ENCODE measurements around the gene C2CD4C.
"Not testable (repeated sequence)": the region's sequence is repeated elsewhere in the genome, so short reads cannot be mapped to it uniquely, and the experiment has no call there.

C2CD4C gene

DNA sequence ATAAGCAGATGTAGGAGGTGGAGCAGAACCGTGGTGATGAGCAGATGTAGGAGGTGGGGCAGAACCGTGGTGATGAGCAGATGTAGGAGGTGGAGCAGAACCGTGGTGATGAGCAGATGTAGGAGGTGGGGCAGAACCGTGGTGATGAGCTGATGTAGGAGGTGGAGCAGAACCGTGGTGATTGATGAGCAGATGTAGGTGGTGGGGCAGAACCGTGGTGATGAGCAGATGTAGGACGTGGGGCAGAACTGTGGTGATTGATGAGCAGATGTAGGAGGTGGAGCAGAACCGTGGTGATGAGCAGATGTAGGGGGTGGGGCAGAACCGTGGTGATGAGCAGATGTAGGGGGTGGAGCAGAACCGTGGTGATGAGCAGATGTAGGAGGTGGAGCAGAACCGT lies 27.0 kb downstream of the C2CD4C start:
- DNase-seq (ENCODE audit: low spot score), result not testable (repeated sequence)

DNA sequence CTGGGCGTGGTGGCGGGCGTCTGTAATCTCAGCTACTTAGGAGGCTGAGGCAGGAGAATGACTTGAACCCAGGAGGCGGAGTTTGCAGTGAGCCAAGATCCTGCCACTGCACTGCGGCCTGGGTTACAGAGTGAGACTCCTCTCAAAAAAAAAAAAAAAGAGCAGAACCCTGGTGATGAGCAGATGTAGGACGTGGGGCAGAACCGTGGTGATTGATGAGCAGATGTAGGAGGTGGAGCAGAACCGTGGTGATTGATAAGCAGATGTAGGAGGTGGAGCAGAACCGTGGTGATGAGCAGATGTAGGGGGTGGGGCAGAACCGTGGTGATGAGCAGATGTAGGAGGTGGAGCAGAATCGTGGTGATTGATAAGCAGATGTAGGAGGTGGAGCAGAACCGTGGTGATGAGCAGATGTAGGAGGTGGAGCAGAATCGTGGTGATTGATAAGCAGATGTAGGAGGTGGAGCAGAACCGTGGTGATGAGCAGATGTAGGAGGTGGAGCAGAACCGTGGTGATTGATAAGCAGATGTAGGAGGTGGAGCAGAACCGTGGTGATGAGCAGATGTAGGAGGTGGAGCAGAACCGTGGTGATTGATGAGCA lies 28.2 kb downstream of the C2CD4C start:
- not testable (repeated sequence) for DNase-seq (ENCODE audit: low spot score)

DNA sequence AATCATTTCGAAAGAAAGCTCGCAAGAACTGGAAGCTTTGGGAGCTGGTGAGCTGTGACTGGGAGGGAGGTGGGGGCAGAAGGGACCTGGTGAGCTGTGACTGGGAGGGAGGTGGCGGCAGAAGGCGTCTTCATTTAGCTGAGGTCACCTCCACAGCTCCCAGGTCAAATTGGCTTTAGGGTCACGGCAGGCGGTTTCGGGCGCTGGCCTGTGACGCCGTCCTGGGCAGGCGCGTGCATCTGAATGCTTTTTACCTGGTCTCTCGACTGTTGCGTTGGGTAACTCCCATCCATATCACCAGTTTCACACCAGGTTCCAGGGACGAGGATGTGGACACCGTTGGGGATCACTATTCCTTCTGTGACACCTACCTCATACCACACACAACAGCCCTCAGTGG lies 29.2 kb downstream of the C2CD4C start:
- DNase-seq (ENCODE audit: low spot score), result no peak

DNA sequence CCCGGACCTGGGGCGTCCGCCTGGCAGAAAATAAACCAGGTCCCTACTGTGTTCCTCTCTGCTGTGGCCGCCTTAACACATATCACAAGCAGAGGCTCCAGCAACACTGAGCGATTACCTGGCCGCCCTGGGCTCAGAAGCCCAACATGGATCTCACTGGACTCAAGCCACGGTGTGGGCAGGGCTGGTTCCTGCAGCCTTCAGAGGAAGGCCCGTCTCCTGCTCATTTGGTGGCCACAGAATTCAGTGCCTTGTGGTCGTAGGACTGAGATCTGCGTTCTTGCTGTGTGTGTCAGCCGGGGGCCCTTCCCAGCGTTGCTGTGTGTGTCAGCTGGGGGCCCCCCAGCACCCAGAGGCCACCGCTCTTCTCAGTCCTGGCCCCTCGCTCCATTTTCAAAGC lies 30.2 kb downstream of the C2CD4C start:
- DNase-seq (ENCODE audit: low spot score), result no peak

DNA sequence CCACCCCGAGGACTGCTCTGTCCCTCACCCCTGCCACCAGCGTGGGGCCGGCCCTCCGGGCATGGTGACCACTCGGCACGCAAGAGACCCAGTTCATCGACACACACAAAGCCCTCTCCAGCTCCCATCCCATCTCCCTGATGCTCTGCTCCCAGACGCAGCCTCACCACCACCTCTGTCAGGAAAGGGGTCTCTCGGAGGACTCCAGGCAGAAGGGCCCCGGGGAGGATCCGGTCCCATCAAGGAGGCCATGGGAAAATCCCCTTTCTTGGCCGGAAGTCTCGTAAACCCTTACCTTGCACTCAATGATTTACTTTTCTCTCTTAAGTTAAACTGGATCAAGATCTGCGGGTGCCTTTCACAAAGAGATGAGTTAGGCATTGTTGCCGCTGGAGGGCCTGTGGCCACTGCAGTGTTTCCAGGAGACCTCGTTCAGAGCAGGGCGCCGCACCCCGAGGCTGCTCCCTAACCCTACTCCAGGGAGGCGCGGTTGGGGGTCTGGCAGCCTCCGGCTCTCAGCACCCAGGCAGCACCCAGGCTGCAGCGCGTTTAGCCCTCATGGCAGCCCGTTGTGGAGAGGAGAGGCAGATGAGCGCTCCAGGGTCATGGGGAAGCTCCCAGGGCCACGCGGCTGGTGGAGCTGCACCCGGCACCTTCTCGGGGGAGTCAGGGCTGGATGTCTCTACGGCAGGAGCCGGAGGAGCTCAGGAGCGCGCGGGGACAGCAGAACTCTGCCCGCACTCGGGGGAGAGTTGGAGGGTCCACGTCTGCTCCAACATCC lies 31.0 kb downstream of the C2CD4C start:
- no peak for DNase-seq (ENCODE audit: low spot score)

DNA sequence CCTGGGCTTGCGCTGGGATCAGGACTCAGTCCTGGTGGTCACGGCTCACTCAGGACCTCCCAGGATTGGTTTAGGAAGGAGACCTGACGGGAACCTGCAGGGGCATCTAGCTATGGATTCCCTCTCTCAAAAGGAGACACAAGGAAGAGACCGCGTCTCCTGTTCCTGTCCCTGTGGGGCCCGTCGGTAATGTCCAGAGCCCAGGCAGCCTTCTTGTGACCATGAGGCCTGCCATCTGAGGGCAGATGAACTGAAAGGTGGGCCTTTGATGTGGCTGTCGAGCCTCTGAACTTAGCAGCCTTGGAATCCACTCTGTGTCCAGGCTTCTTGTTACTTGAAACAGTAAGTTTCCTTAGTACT lies 32.9 kb downstream of the C2CD4C start:
- no peak for DNase-seq (ENCODE audit: low spot score)

DNA sequence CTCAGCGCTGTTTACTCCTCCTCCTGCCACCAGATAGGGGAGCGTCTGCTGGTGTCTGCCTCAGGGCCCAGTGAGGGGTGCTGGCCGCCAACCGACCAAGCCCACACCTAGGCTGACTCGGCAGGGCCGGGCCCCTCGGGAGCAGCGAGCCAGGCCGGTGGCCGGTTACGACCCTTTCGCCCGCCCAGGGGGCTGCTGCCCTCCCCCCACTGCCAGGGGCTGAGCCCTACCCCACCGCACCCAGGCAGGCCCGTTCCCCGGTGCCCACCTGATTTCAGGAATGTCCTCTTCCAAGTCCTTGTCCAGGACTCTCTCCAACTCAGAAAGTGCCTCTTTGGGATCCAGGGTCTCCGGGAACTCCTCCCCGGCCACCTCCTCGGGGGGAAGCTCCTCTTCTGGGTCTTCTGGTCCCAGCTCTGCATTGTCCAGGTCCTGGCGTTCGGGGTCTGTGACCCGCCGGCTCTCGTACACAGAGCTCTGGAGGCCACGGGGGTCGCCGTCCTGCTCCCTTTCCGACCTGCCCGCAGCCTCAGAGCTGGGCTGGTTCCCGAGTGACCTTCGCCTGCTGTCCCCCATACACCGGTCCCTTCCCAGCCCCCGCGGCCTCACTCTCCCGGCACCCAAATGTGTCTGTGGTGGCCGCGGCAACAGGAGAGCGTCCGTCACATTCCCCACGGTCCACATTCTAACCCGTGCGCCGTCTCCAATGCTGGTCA lies 33.4 kb downstream of the C2CD4C start:
- DNase-seq (ENCODE audit: low spot score), result no peak

DNA sequence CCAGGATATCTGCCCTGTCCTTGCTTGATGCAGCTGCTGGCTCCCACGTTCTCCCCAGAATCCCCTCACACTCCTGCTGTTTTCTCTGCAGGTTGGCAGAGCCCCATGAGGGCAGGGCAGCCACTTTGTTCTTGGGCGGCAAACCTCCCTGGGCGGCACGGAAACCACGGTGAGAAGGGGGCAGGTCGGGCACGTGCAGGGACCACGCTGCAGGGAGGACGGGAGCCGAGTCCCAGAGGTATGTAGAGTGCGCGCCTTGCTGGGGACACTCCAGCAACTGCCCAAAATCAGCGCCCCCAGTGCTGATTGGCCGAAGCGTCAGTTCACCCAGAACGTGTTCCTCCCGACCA lies 34.1 kb downstream of the C2CD4C start:
- DNase-seq (ENCODE audit: low spot score), result no peak

DNA sequence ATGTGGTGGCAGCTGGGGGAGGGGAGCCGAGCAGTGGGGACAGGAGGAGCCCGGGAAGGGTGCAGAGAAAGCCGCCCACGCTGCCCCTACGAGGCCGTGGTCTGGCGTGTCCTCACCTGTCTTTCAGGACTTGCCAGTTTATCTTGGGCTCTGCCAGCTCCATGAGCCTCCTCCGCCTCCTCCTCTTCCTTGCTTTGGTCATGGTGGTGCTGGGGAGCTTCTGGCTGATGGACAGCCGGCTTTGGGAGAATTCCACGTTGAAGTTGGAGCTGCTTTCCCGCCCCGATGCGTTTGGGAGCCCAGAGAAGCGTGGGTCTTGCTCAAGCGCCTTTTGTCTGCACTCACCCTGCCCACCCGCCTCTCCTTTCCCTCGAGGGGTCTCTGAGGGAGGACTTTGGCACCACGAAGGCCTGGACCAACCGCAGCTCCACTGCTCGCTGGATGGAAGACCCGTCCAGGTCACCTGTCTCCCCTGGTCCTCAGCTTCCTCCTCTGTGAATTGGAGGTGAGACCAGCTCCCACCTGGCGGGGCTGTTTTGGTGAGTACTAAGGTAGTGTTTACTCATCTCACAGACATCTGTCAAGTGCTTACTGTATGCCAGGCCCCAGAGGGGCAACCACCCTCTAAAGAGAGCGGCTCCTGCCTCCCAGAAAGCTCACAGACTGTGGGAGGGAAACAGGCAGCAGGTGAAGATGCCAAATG lies 34.6 kb downstream of the C2CD4C start:
- no peak for DNase-seq (ENCODE audit: low spot score)

DNA sequence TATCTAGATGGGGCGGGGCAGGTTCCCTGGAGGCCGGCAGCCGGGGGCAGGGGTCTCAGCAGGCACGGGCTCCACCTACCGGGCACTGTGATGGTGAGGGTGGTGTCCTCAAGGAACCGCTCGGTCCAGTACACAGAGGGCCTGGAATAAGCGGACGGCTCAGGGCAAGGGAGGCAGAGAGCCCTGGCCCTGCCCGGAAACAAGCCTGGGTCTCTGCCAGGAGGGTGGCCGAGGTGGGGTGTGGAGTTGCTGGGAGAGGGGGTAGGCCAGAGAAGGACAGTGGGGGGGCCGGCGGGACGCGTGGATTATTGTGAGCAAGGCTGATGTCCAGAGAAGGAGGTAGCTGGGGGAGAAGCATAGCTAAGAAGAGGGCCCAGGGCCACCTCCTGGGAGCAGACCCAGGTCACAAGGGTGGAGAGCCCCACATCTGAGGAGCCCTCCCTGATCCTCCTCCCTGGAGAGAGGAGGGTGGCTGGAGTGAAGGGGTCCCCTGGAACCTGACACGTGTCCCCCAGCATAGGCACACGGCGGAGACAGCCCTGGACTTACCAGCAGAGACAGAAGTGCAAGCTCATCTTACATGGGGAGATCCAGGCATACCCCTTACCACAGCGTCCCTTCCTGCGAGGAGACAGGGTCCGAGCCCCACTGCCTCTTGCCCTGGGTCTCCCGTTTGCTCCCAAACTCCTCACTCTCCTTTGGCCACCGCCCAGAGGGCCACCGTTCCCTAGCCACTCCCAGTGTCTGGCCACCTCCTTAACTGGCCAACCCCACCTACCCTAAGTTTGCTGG lies 35.4 kb downstream of the C2CD4C start:
- DNase-seq (ENCODE audit: low spot score), result no peak

DNA sequence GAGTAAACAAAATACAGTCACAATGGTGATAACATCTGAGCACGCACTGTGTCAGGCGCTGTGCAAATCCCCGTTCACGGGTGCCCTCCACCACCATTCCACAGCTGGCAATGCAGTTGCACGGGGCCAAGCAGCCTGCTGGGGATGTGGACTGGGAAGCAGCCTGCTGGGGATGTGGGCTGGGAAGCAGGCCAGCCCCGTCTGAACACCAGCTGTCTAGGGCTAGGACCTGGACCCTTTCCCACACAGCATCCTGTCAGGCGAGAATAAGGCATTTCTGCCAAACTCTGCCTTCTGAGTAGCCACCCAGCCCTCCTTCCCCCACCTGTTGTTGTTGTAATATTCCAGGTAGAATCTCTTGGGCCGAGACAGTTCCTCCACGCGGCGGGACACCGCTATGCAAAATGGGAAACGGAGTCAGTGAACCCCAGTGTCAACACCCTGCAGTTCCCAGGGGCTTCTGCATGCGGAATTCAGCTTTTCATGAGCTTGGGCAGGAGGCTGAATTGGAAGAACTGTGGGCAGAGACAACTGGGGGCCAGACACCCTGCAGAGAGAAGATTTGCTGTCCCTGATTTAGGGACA lies 36.5 kb downstream of the C2CD4C start:
- no peak for DNase-seq (ENCODE audit: low spot score)

DNA sequence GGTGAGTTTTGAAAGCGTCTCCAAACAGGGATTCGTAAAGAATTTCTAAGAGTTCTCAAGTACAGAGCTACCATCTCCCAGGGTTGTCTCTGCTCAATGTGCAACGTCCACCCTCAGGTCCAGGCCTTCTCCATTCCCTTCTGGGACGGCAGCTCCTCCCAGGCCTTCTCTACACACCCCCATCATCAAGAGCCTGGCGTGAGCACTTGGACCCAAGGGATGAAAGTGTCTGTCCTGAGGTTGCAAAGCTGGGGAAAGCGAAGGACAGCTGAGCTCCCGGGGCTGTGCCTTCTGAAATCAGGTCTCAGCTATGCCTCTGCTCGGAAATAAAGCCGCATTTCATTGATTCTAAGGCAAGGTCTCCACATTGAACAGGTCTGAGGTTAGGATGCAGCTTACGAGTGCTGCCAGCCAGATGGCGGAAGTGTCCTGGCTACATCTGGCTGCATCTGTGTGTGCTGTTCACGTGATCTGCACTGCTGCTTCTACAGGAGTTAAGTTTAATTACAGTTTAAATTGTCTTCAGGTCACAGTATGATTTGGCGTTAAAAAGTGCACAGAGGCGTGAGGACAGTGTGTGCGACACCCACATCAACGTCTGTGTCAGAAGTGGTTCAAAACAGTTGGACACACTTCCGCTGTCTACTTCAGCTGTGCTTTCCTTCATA lies 37.3 kb downstream of the C2CD4C start:
- no peak for DNase-seq (ENCODE audit: low spot score)

DNA sequence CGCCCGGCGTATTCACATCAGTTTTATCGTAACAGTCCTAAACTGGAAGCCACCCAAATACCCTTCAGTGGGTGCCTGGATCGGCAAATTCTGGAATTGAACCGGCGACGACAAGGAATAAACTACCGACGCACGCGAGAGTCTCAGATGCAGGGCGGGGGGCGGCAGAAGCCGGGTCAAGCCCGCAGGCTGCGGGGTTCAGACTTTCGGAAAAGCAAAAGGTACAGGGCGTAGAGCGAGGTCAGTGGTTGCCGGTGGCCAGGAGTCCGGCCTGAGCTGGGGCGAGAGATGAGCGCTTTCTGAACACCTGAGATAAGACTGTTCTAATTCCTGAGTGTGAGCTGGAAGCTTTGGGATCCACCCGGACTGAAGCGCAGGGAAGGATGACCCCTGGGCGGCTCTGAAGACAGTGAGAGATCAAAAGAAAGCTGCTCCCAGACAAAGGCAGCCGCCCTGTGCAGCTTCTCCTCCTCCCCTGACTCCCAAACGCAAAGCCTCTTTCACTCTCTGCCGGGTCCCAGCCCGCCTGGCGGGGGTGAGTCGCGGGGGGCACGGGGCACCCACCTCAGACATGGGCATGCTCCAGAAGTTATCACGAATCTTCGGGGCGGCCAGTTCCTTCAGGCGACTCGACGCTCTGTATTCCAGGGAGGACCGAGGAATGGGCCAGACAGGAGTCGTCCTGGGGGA lies 38.2 kb downstream of the C2CD4C start:
- no peak for DNase-seq (ENCODE audit: low spot score)

DNA sequence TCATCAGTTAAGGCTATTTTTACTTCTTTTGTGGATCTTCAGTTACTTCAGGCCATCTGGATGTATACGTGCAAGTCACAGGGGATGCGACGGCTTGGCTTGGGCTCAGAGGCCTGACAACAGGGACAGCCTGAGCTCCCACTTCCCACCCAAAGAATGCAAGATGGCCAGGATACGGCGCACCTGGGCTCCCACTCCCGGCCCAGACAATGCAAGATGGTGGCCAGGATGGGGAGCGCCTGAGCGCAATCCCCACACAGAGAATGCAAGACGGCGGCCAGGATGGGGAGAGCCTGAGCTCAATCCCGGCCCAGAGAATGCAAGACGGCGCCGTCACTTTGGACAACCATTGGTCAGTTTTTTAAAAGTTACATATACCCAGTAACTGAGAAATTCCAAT lies 39.1 kb downstream of the C2CD4C start:
- no peak for DNase-seq (ENCODE audit: low spot score)

DNA sequence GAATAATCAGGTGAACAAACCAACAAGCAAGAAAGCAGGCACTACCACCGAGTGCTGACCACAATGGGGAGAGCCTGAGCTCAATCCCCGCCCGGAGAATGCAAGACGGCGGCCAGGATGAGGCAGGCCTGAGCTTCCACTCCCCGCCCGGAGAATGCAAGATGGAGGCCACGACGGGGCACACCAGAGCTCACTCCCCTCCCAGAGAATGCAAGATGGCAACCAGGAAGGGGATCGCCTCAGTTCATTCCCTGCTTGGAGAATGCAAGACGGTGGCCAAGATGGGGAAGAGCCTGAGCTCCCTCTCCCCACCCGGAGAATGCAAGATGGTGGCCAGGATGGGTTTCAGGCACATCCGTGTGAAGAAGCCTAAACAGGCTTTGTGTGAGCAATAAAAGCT lies 39.7 kb downstream of the C2CD4C start:
- DNase-seq (ENCODE audit: low spot score), result no peak

DNA sequence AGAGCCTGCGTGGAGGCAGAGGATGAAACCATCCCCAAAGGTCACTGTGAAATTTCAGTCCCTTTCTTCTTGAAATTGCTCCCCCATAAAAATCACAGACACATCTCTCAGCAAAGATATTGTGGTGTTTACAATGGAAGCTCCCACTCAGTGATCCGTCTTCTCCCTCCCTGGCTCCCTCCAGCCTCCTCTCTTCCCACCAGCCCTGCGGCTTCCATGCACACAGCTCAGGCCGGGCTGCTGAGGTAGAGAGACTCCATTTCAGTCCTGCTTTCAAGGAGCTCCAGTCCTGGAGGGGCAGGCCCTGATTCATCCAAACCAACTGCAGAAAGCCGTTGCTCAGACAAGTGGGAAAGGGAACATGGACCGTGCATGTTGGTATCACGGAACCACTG lies 40.3 kb downstream of the C2CD4C start:
- no peak for DNase-seq (ENCODE audit: low spot score)

DNA sequence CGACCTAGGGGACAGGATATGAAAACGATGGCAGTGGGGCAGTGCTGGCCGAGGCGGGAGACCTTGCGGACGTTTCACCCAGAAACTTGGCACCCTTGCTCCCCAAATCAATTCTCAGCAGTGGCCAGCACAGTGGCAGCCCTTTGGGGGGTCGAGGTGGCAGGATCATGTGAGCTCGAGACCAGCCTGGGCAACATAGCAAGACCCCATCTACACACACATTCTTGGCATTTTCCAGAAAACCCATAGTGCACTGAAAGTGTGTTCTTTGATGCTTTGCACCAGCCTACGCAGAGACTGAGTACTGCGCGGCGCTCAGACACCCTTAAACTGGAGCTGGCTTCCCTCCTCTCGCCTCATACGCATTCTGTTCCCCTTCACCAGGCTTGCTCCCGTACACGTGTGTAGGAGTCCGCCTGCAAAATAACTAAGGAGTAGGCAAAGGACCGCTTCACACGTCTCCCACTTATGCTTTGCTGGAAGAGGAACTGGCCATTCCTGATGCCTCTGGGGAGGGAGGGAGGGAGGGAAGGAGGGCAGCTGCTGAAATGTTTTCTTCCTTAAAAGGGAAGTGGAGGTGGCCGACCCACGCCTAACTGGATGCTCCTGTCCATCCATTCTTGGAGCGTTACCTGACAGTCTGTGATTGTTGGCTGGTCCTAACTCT lies 40.9 kb downstream of the C2CD4C start:
- DNase-seq (ENCODE audit: low spot score), result no peak

DNA sequence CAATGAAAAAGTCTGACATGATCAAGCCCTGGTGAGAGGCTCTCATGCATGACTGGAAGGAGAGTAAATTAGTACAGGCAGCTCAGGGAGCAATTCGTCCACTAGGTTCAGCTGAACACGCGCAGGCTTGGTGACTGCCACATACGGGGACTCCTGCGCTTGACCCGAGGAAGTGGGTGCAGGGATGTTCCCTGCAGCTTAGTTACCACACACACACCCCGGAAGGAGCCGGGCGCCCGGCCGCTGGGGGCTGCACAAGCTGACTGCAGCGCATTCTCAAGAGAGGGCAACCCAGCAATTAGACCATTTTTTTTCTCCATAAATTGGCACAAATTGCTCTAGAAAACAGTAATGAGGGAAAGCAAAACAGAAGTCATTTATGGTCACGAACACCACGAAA lies 41.4 kb downstream of the C2CD4C start:
- no peak for DNase-seq (ENCODE audit: low spot score)

DNA sequence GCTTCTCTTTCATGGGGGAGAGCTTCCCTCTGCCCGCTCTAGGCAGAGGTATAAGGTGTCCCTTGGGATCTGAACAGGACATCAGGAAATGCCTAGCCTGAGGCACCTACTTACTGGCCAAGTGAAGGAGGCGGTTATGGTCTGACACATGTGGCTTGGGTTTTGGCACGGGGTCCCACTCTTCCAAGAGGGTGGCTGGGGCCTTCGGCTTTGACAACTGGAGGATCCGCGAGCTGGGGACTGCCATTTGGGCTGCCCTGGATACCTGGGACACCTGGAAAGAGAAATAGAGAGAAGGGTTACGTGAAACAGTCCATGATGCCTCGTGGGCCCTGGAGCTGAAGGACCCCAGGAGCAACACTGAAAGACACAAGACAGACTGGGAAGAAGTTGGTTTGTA lies 42.0 kb downstream of the C2CD4C start:
- no peak for DNase-seq (ENCODE audit: low spot score)

DNA sequence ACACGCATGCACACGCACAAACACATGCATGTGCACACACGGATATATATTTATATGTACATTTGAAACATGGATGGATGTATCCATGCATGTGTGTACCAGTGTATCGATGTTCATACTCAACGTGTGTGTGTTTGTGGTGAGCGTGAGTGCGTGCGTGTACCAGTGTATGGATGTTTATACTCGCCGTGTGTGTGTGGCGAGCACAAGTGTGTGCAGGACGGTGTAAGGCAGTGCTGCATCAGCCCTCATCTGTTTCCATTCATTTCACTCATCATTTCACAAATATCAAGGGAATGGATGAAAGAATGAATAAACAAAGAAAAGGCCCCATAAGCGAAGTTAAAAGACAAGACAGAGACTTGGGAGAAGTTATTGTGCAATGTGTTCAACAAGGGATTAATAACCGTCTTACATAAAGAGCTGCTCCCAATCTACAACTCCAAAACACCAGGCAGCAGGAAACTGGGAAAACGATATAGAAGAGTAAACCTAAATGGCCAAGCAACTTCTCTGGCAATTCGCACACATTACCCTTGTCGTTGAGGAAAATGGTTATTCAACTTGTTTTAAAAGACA lies 42.7 kb downstream of the C2CD4C start:
- no peak for DNase-seq (ENCODE audit: low spot score)
